ENCODE measurements around the gene BCAS3. TPM values are rescaled to one million over a fixed set of nuclear protein-coding genes. Genes with fewer than 3 reads are reported as not detected.

The BCAS3 gene
- total RNA-seq, 1 donor from 2014 or later: 38.1 TPM

GRCh38 chr17:61326330-61326729, 648.7 kb downstream of the BCAS3 start:
- H3K27ac Mint-ChIP-seq (ENCODE audit: unreplicated experiment): no peak overlapping the region
- H3K9me3 Mint-ChIP-seq (ENCODE audit: unreplicated experiment): no peaks in the 10 kb centered on the region
- H3K4me3 Mint-ChIP-seq (ENCODE audit: unreplicated experiment): no peak overlapping the region
- TF ChIP-seq CTCF (IDR thresholded peaks at IDR 0.05; ENCODE audit: unreplicated experiment): no peak
- no peak for DNase-seq (ENCODE audit: low spot score)
- no peaks in the 10 kb centered on the region for H3K27me3 Mint-ChIP-seq (ENCODE audit: unreplicated experiment)
- H3K4me1 Mint-ChIP-seq (ENCODE audit: unreplicated experiment): peaks cover 10% of the 10 kb centered on the region
- no peaks in the 10 kb centered on the region for H3K36me3 Mint-ChIP-seq (ENCODE audit: low read depth, unreplicated experiment)

GRCh38 chr17:61328351-61328750, 650.7 kb downstream of the BCAS3 start:
- no peak for DNase-seq (ENCODE audit: low spot score)
- no peak for TF ChIP-seq CTCF (IDR thresholded peaks at IDR 0.05; ENCODE audit: unreplicated experiment)
- Mint-ChIP-seq H3K27ac (ENCODE audit: unreplicated experiment) (no peak overlapping the region), H3K4me1 (ENCODE audit: unreplicated experiment) (peaks cover 5% of the 10 kb centered on the region), H3K36me3 (ENCODE audit: low read depth, unreplicated experiment) (no peaks in the 10 kb centered on the region), H3K9me3 (ENCODE audit: unreplicated experiment) (no peaks in the 10 kb centered on the region), H3K27me3 (ENCODE audit: unreplicated experiment) (no peaks in the 10 kb centered on the region), H3K4me3 (ENCODE audit: unreplicated experiment) (no peak overlapping the region)

- Mint-ChIP-seq H3K36me3 (ENCODE audit: low read depth, unreplicated experiment) (no peaks in the 10 kb centered on the region), H3K27ac (ENCODE audit: unreplicated experiment) (no peak overlapping the region), H3K27me3 (ENCODE audit: unreplicated experiment) (no peaks in the 10 kb centered on the region), H3K9me3 (ENCODE audit: unreplicated experiment) (no peaks in the 10 kb centered on the region), H3K4me1 (ENCODE audit: unreplicated experiment) (no peaks in the 10 kb centered on the region), H3K4me3 (ENCODE audit: unreplicated experiment) (no peak overlapping the region)
- no peak for DNase-seq (ENCODE audit: low spot score)
- no peak for TF ChIP-seq CTCF (IDR thresholded peaks at IDR 0.05; ENCODE audit: unreplicated experiment)
These were observed 652.8 kb downstream of the BCAS3 start for GRCh38 chr17:61330174-61331150.

GRCh38 chr17:61331178-61331577, 653.5 kb downstream of the BCAS3 start:
- H3K9me3 Mint-ChIP-seq (ENCODE audit: unreplicated experiment): no peaks in the 10 kb centered on the region
- H3K4me3 Mint-ChIP-seq (ENCODE audit: unreplicated experiment): no peak overlapping the region
- no peak for DNase-seq (ENCODE audit: low spot score)
- no peaks in the 10 kb centered on the region for H3K36me3 Mint-ChIP-seq (ENCODE audit: low read depth, unreplicated experiment)
- no peak overlapping the region for H3K27ac Mint-ChIP-seq (ENCODE audit: unreplicated experiment)
- H3K4me1 Mint-ChIP-seq (ENCODE audit: unreplicated experiment): no peaks in the 10 kb centered on the region
- TF ChIP-seq CTCF (IDR thresholded peaks at IDR 0.05; ENCODE audit: unreplicated experiment): no peak
- no peaks in the 10 kb centered on the region for H3K27me3 Mint-ChIP-seq (ENCODE audit: unreplicated experiment)

GRCh38 chr17:61331886-61332285, 654.2 kb downstream of the BCAS3 start:
- no peaks in the 10 kb centered on the region for H3K9me3 Mint-ChIP-seq (ENCODE audit: unreplicated experiment)
- H3K27me3 Mint-ChIP-seq (ENCODE audit: unreplicated experiment): peaks cover 4% of the 10 kb centered on the region
- DNase-seq (ENCODE audit: low spot score): no peak
- no peak overlapping the region for H3K4me3 Mint-ChIP-seq (ENCODE audit: unreplicated experiment)
- no peak overlapping the region for H3K27ac Mint-ChIP-seq (ENCODE audit: unreplicated experiment)
- no peaks in the 10 kb centered on the region for H3K36me3 Mint-ChIP-seq (ENCODE audit: low read depth, unreplicated experiment)
- TF ChIP-seq CTCF (IDR thresholded peaks at IDR 0.05; ENCODE audit: unreplicated experiment): no peak
- no peaks in the 10 kb centered on the region for H3K4me1 Mint-ChIP-seq (ENCODE audit: unreplicated experiment)
